ENCODE results near the gene SVOP. TPM values are rescaled to one million over a fixed set of nuclear protein-coding genes. Genes with fewer than 3 reads are reported as not detected.

The SVOP gene
- total RNA-seq, 2 donors from 2014 or later, result not detected

- Mint-ChIP-seq H3K4me3 (no peak overlapping the region), H3K4me1 (no peaks in the 10 kb centered on the region), H3K27ac (no peak overlapping the region), H3K9me3 (no peaks in the 10 kb centered on the region), H3K36me3 (ENCODE audit: low read depth) (no peaks in the 10 kb centered on the region), H3K27me3 (ENCODE audit: insufficient read depth) (peaks cover 10% of the 10 kb centered on the region)
- no peaks in the 10 kb centered on the region for H3K4me1 ChIP-seq (ENCODE audit: control insufficient read depth, insufficient read depth, low read length)
- H3K9me3 ChIP-seq (ENCODE audit: control insufficient read depth, low read length), result no peaks in the 10 kb centered on the region
- no peaks in the 10 kb centered on the region for H3K27me3 ChIP-seq (ENCODE audit: control insufficient read depth, insufficient read depth, low read length, poor library complexity, severe bottlenecking)
- DNase-seq, result no peak
- 85 to 94% methylated on average over 2 of the region's 2 CpGs for WGBS, 2 experiments (ENCODE audit: insufficient coverage in 1 of 2, insufficient read length in 1 of 2)
- H3K27ac ChIP-seq (ENCODE audit: low read depth, low read length), result no peak overlapping the region
- no peak overlapping the region for H3K9ac ChIP-seq (ENCODE audit: extremely low read depth, low read length, poor library complexity, severe bottlenecking)
- TF ChIP-seq CTCF (conservative IDR thresholded peaks at IDR 0.05), result no peak
- no peaks in the 10 kb centered on the region for H3K36me3 ChIP-seq (ENCODE audit: control insufficient read depth, insufficient read depth, low read length)
- H3K4me3 ChIP-seq (ENCODE audit: low read length), result no peak overlapping the region
Measured at GRCh38 chr12:109010259-109010658, 10.6 kb downstream of the SVOP start.

GRCh38 chr12:109009766-109010165 is 11.1 kb downstream of the SVOP start:
- no peak overlapping the region for H3K27ac Mint-ChIP-seq
- H3K36me3 ChIP-seq (ENCODE audit: control insufficient read depth, insufficient read depth, low read length), result no peaks in the 10 kb centered on the region
- no peak overlapping the region for H3K9ac ChIP-seq (ENCODE audit: extremely low read depth, low read length, poor library complexity, severe bottlenecking)
- 100% methylated on average over 1 of the region's 1 CpG; no CpG with 5 or more reads in 1 of the 2 experiments for WGBS, 2 experiments (ENCODE audit: insufficient coverage in 1 of 2, insufficient read length in 1 of 2)
- no peaks in the 10 kb centered on the region for H3K4me1 ChIP-seq (ENCODE audit: control insufficient read depth, insufficient read depth, low read length)
- no peak for TF ChIP-seq CTCF (conservative IDR thresholded peaks at IDR 0.05)
- no peaks in the 10 kb centered on the region for H3K27me3 ChIP-seq (ENCODE audit: control insufficient read depth, insufficient read depth, low read length, poor library complexity, severe bottlenecking)
- H3K27me3 Mint-ChIP-seq (ENCODE audit: insufficient read depth), result peaks cover 6% of the 10 kb centered on the region
- H3K36me3 Mint-ChIP-seq (ENCODE audit: low read depth), result no peaks in the 10 kb centered on the region
- no peak overlapping the region for H3K4me3 ChIP-seq (ENCODE audit: low read length)
- H3K4me3 Mint-ChIP-seq, result no peak overlapping the region
- H3K4me1 Mint-ChIP-seq, result no peaks in the 10 kb centered on the region
- DNase-seq, result no peak
- no peaks in the 10 kb centered on the region for H3K9me3 Mint-ChIP-seq
- H3K27ac ChIP-seq (ENCODE audit: low read depth, low read length), result no peak overlapping the region
- no peaks in the 10 kb centered on the region for H3K9me3 ChIP-seq (ENCODE audit: control insufficient read depth, low read length)

- no peak overlapping the region for H3K4me3 Mint-ChIP-seq
Measured at GRCh38 chr12:109004017-109004416, 16.9 kb downstream of the SVOP start.

More at GRCh38 chr12:109004017-109004416, 16.9 kb downstream of the SVOP start:
- Histone ChIP-seq H3K4me3 (ENCODE audit: low read length) (no peak overlapping the region), H3K9me3 (ENCODE audit: control insufficient read depth, low read length) (no peaks in the 10 kb centered on the region), H3K27me3 (ENCODE audit: control insufficient read depth, insufficient read depth, low read length, poor library complexity, severe bottlenecking) (no peaks in the 10 kb centered on the region), H3K27ac (ENCODE audit: low read depth, low read length) (no peak overlapping the region), H3K9ac (ENCODE audit: extremely low read depth, low read length, poor library complexity, severe bottlenecking) (no peak overlapping the region), H3K36me3 (ENCODE audit: control insufficient read depth, insufficient read depth, low read length) (no peaks in the 10 kb centered on the region), H3K4me1 (ENCODE audit: control insufficient read depth, insufficient read depth, low read length) (no peaks in the 10 kb centered on the region)
- WGBS, 2 experiments (ENCODE audit: insufficient coverage in 1 of 2, insufficient read length in 1 of 2), result 84 to 85% methylated on average over 2 to 3 of the region's 3 CpGs
- Mint-ChIP-seq H3K27me3 (ENCODE audit: insufficient read depth) (peaks cover 5% of the 10 kb centered on the region), H3K9me3 (no peaks in the 10 kb centered on the region), H3K36me3 (ENCODE audit: low read depth) (no peaks in the 10 kb centered on the region), H3K4me1 (no peaks in the 10 kb centered on the region), H3K27ac (no peak overlapping the region)
- DNase-seq, result no peak
- TF ChIP-seq CTCF (conservative IDR thresholded peaks at IDR 0.05), result no peak
